Glutamatergic neuron (in vitro differentiated cells): ENCODE results near the gene PLA2G4F. TPM values are rescaled to one million over a fixed set of nuclear protein-coding genes. Genes with fewer than 3 reads are reported as not detected.

Experiments
- DNase-seq: peaks from one replicate; pipeline ENCODE4 v3.0.0; 2022
- H3K27ac Mint-ChIP-seq: one replicate; pipeline ENCODE4 v1.8.0; 2020; ENCODE audit warnings: mild to moderate bottlenecking, mixed read lengths, inconsistent platforms; ENCODE audit not compliant: unreplicated experiment
- H3K27me3 Mint-ChIP-seq: one replicate; pipeline ENCODE4 v1.8.0; 2020; ENCODE audit warnings: mild to moderate bottlenecking, moderate library complexity, mixed read lengths, inconsistent platforms; ENCODE audit not compliant: unreplicated experiment
- H3K36me3 Mint-ChIP-seq: one replicate; pipeline ENCODE4 v1.8.0; 2020; ENCODE audit warnings: mild to moderate bottlenecking, mixed read lengths, inconsistent platforms; ENCODE audit not compliant: unreplicated experiment
- H3K4me1 Mint-ChIP-seq: one replicate; pipeline ENCODE4 v1.8.0; 2020; ENCODE audit warnings: mild to moderate bottlenecking, low read depth, mixed read lengths, inconsistent platforms; ENCODE audit not compliant: unreplicated experiment
- H3K4me3 Mint-ChIP-seq: one replicate; pipeline ENCODE4 v1.8.0; 2020; ENCODE audit warnings: mild to moderate bottlenecking, mixed read lengths, inconsistent platforms; ENCODE audit not compliant: unreplicated experiment
- H3K9me3 Mint-ChIP-seq: one replicate; pipeline ENCODE4 v1.8.0; 2020; ENCODE audit warnings: mild to moderate bottlenecking, moderate library complexity, mixed read lengths, inconsistent platforms; ENCODE audit not compliant: unreplicated experiment
- total RNA-seq: library from RNA; stranded (reverse); fragmentation: NEBNext Ultra II Directional; extraction: Animal tissue kit (Norgen Biotek cat#: 25700); gene quantifications from one replicate; pipeline ENCODE4 v1.2.1, GENCODE V29; 2021; ENCODE audit not compliant: unreplicated experiment
- TF ChIP-seq, protein P1 (sequence below): fragments of 200-600 bp; sonication (generic); IDR thresholded peaks from one replicate; pipeline ENCODE4 v1.5.0; 2021; ENCODE audit not compliant: partially characterized antibody, unreplicated experiment

The PLA2G4F gene
- total RNA-seq, 1 donor from 2014 or later: not detected

DNA sequence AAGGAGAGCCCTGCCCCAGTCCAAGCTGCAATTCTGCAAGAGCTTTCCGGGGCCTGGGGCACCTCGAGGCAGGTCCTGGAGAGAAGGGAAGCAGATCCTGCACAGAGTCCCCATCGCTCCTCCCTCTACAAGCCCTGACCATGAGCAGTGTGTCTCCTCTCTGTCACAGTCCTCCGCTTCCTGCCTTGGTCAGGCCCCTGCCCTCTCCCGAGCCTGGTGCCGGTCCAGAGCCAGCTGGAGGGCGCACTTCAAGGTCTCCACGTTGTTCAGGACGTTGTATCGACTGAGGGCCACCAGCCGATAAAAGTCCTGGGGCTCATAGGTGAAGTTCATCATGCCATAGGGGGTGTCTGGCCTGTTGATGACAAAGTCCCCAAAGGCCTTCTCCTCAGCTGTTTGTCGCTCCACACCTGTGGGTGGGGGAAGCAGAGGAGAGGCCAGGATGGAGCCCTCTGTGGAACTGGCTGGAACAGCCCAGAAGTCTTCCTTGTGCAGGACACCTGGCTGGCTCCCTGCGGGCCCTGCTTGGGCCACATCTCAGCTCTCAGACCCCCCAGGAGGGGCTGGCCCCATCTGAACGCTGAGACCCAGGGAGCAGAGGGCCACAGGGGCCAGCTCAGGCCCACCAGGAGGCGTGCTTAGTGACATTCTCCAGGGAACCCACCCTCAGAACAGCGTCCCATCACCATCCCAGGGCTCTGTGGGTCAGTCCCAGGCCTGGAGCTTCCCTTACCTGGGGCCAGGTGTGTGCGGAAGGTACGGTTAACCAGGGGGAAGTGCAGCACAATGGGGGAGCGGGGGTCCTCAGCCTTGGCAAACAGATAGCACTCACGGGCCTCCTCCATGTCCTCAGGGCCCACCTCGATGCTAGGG lies 14.4 kb downstream of the PLA2G4F start:
- Mint-ChIP-seq H3K36me3 (peaks cover 9% of the 10 kb centered on the region), H3K9me3 (peaks cover 6% of the 10 kb centered on the region), H3K4me1 (no peaks in the 10 kb centered on the region)

DNA sequence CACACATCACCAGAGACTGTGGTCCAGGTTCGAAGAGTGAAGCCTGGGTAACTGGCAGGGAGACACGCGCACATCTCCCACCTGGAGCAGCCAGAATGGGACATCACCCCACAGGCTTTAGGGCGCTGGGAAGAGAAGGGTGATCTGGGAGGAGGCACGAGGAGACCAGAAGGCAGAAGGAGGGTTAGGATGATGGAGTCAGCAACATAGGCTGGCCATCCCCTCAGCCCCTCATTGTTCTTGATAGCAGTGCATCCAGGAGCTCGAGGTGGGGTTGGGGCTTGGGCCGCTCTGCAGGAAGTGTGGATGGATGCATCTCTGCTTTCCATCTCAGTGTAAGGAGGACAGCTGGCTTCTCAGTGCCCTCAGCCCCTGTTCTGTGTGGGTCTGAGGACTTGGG lies 15.2 kb downstream of the PLA2G4F start:
- DNase-seq: no peak
- H3K27ac Mint-ChIP-seq: no peak overlapping the region
- TF ChIP-seq, protein P1, sequence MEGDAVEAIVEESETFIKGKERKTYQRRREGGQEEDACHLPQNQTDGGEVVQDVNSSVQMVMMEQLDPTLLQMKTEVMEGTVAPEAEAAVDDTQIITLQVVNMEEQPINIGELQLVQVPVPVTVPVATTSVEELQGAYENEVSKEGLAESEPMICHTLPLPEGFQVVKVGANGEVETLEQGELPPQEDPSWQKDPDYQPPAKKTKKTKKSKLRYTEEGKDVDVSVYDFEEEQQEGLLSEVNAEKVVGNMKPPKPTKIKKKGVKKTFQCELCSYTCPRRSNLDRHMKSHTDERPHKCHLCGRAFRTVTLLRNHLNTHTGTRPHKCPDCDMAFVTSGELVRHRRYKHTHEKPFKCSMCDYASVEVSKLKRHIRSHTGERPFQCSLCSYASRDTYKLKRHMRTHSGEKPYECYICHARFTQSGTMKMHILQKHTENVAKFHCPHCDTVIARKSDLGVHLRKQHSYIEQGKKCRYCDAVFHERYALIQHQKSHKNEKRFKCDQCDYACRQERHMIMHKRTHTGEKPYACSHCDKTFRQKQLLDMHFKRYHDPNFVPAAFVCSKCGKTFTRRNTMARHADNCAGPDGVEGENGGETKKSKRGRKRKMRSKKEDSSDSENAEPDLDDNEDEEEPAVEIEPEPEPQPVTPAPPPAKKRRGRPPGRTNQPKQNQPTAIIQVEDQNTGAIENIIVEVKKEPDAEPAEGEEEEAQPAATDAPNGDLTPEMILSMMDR: no peak
- no peaks in the 10 kb centered on the region for H3K4me1 Mint-ChIP-seq
- no peak overlapping the region for H3K4me3 Mint-ChIP-seq
- H3K36me3 Mint-ChIP-seq: peaks cover 9% of the 10 kb centered on the region
- peaks cover 6% of the 10 kb centered on the region for H3K9me3 Mint-ChIP-seq
- peaks cover 11% of the 10 kb centered on the region for H3K27me3 Mint-ChIP-seq

More for the DNA sequence above, 14.4 kb downstream of the PLA2G4F start:
- TF ChIP-seq, protein P1: no peak
- no peak for DNase-seq
- no peak overlapping the region for H3K4me3 Mint-ChIP-seq
- H3K27ac Mint-ChIP-seq: no peak overlapping the region
- H3K27me3 Mint-ChIP-seq: peaks cover 8% of the 10 kb centered on the region

DNA sequence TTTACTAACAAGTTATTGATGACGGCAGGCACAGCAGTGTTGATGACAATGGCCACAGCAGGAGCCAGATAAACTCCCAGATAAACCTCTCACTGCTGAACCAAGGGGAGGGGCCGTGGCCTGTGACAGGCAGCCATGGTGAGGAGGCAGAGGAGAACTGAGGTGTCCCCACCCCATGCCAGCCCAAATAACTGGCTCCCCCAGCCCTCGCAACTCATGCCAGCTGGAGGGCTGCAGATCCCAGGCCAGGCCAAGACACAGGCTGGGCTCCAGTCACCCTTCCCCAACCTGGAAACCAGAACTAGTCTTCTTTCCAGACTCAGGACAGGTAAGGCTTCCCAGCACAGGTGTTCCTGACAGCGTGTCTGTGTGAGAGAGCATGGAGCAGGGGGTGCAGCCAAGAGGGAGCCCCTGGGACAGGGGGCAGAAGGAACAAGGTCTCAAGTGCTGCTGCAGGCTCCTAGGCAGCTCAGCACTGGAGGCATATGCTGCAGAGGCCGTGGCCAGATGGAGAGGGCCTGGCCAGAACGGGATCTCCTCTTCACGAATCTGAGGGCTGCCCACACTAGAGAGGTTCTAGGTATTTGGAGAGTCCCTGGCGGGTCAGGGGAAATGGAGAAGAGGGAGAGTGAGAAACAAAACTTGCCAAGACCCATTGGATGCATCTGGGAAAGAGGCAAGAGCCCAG lies 15.9 kb downstream of the PLA2G4F start:
- peaks cover 11% of the 10 kb centered on the region for H3K27me3 Mint-ChIP-seq
- TF ChIP-seq, protein P1: no peak
- peaks cover 6% of the 10 kb centered on the region for H3K9me3 Mint-ChIP-seq
- DNase-seq: no peak
- peaks cover 9% of the 10 kb centered on the region for H3K36me3 Mint-ChIP-seq
- no peak overlapping the region for H3K27ac Mint-ChIP-seq
- H3K4me3 Mint-ChIP-seq: no peak overlapping the region
- H3K4me1 Mint-ChIP-seq: no peaks in the 10 kb centered on the region

DNA sequence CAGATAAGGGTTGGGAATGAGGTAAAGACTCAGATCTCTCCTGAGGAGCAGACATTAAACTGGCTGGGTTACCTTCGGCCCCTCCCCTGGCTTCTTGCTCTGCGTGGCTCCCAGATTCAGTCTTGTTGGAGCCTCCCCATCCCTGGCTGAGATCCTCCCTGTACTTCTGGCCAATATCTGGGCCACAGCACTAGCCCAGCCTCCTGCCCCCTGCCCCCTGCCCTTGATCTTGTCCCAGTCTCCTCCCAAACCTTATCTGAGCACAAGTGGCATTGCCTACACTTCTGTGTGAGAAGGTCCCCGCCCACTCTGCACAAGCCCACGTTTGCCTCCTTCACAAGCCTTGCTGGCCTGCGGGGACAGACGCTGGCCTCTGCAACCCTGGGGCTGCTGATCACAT lies 16.8 kb downstream of the PLA2G4F start:
- Mint-ChIP-seq H3K36me3 (peaks cover 9% of the 10 kb centered on the region), H3K9me3 (peaks cover 2% of the 10 kb centered on the region), H3K27ac (no peak overlapping the region), H3K4me3 (no peak overlapping the region), H3K4me1 (no peaks in the 10 kb centered on the region), H3K27me3 (peaks cover 8% of the 10 kb centered on the region)
- no peak for DNase-seq
- TF ChIP-seq, protein P1: no peak

DNA sequence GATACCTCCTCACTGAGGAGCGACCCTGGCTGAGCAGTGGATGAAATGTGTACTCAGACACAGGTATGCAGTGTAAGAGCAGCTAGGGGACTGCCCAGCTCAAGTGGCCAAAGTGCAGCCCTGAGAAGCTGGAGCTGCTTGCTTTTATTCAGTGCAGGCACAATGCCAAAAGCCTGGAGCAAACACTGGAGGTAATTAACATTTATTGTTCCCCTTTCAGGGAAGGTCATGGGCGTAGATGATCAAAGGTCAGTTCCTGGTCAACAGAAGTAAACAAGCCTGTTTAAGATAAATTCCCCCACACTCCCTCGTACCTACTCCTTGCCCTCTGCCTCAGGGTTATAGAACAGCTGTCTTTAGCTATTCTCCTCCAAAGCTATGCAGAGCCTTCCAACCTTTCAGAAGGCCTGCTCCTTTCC lies 17.5 kb downstream of the PLA2G4F start:
- Mint-ChIP-seq H3K4me1 (no peaks in the 10 kb centered on the region), H3K36me3 (peaks cover 9% of the 10 kb centered on the region), H3K27ac (no peak overlapping the region), H3K4me3 (no peak overlapping the region), H3K27me3 (peaks cover 8% of the 10 kb centered on the region), H3K9me3 (peaks cover 2% of the 10 kb centered on the region)
- TF ChIP-seq, protein P1: no peak
- DNase-seq: no peak
